GM04503 (cell line): ENCODE results near the gene DAPK2.
A peak's percentile ranks its signal among the peaks of the same experiment; 100 is the strongest.

Source experiments
- DNase-seq: peaks from one replicate; pipeline ENCODE4 v3.0.0-alpha.2; 2012; ENCODE audit warnings: low read depth

The DAPK2 gene

DNA sequence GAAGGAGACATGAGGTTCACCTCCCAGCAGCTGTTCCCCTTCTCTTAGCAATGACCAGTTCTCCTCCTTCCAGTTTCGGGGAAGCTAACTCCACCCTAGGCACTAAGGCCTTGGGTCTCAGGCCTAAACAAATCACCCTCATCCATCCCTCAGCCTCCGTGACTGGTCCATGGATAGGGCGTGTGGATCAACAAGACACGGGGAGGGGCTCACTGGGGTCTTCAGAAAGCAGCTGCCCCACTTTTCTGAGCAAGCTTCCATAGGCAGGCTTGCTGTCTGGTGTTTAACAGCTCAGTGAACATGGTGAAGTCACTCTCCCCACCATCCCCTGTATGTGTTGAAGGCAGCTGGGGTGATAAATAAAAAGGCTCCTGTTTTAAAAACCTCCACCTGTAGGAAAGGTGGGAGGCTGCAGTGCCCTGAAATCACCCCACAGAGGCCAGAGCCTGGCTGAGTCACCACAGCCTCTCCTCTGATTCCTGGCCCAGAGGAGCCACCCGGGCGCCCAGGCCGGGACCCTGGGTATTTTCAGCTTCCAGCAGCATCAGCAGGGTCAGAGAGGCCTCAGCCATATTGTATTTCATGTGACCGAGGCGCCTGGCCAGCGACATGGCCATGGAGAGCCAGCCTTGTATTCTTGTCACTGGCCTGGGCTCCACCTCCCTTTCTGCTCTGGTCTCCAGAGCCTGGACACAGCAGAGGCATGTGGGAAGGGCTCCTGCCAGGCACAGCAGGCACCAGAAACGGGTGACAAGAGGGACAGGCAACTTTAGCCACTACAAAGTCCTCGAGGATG is 152.2 kb downstream of the DAPK2 start:
- no peak for DNase-seq

DNA sequence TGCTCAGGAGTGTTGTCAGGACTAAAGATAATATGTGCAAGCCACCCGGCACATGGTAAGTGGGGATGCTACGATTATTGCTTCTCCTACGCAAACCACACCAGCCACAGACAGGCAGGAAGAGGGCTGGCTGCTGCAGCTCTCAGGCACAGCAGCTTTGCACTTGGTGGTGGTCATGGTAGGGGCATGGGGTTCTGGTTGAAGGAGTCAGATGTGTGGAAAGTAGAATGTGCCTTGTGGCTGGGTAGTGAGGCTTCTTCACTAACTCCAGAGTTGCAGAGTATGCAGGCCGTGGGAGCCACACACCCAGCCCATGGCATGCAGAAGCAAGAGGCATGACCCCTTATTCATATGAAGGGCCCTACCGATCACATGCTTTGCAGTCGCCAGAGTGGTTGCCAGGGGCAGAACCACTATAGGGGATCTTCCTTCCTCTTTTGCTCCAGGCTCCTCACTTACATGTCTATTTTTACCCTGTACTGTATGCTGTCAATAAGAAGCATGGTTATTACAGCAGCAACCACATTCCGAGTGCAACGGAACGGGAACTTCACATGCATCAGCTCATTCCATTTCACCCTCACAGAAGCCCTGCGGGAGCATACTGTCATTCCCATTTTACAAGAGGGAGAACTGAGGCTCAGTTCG is 153.4 kb downstream of the DAPK2 start:
- DNase-seq = no peak

DNA sequence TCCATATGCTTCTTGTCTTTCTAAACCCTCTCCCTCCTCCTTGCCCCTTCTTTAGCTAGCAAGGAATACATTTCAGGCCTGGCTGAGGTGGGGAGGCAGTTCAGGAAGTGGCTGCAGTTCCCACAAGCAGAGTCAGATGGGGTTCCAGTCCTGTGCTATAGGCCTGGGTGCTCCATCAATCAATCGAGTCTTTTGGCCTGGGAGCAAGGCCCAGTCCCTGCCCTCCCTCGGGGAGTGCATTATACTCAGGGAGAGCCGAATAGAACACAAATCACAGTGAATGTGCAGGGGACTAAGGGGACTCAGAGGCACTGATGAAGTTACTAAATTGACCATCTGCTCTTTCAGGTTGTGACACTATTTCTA is 154.5 kb downstream of the DAPK2 start:
- DNase-seq = no peak

DNA sequence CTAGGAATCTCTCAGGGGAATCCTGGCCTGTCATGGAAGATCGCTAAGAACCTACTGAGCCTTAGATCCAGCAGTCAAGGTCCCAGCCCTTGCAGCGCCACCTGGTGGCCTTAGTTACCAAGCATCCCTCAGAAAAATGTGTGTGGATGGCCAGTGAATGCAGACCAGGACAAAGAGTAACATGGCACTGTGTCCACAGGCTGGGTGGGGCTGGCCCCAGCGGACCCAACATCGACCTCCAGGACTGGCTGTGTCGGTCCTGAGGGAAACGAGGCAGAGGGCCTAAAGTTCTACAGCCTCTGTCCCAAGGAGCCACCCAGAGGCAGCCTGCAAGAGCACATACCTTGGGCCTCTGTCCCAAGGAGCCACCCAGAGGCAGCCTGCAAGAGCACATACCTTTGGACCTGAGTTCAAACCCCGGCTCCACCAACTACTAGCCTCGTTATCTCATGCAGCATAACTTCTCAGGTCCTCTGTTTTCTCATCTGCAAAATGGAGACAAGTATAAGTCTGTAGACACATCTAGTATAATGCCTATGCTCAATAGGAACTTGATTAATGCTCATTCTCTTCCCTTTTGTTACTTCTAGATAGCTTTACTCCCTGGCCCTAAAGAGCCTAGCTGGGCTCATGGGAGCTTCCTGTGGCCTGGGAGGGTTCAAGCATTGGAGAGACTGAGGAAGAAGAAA is 155.1 kb downstream of the DAPK2 start:
- no peak for DNase-seq

DNA sequence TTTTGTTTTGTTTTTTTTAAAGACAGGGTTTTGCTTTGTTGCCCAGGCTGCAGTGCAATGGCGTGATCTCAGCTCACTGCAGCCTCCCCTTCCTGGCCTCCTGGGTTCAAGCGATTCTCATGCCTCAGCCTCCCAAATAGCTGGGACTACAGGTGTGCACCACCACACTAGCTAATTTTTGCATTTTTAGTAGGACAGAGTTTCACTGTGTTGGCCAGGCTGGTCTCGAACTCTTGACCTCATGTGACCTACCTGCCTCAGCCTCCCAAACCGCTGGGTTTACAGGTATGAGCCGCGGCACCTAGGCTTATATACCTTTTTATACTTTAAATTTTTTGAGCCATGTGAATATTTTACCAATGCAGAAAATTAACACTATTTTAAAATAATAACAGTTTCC is 155.7 kb downstream of the DAPK2 start:
- DNase-seq = no peak

DNA sequence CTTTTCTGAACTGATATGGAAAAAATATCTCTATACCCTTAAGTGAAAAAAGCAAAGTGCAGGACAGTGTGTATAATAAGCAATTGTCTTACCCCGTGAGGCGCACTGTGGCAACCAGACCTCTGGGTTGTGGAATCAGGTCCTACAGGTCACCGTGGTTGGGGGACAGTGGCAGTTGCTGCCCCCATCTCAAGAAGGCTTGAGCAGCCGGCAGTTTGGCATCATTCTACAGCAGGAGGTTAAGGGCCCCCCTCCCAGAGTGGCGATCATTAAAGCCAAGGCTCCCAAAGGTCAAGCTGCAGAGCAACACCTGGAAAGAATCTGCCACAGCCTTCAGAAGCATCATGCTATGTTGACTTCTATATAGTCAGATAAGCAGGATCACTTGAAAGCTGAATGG is 156.5 kb downstream of the DAPK2 start:
- no peak for DNase-seq

DNA sequence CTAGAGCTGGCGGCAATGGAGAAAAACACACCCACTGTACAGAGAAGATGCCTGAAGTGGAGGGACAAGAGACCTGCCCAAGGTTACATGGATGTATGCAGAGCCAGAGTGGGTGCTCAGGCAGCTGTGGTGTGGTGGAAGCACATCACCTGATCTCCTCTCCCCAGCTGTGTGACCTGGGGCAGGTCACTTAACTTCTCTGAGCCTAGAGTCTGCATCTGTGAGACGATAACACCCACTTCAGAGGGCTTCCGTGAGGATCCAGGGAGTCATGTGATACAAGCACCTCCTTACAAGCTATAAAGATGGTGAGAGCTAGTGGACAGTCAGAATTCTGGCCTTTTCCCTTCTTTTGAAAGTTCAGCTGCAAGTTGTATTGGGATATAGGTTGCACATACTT is 157.5 kb downstream of the DAPK2 start:
- no peak for DNase-seq

DNA sequence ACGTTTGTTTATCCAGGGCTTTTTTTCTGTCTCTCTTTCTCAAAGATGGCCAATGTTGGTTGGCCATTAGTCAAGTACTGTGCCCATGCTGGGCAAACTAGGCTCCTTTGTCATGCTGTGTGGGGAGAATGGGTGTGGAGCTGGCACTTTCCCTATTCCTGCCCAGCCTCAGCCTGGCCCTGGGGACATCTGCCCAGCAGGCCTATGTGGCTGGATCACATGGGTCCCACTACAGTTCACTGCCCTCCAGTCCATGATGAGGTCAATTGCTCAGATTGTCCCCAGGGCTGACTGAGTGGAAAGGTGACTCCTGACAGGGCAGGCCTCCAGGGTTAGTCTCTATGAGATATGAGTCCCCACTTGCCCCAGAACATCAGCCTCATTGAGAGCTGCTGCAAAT is 158.1 kb downstream of the DAPK2 start:
- DNase-seq = no peak

DNA sequence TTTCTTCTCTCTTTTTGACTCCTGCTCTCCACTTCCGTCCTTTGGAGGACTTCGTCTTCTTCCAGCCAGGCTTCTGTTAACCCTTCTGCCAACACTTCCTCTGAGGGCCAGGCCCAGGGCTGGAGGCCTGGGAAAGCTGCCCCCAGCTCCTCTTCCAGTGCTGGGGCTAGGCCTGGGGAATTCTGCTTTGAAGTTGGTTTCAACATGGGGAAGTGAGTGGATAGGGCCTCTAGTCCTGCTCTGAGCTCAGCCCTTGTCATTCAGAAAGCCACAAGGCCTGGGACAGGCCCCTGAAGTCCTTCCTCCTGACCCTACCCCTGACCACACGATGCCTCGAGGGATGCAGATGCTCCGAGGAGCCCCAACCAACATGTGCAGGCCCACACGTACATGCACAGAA is 158.7 kb downstream of the DAPK2 start:
- DNase-seq = no peak

DNA sequence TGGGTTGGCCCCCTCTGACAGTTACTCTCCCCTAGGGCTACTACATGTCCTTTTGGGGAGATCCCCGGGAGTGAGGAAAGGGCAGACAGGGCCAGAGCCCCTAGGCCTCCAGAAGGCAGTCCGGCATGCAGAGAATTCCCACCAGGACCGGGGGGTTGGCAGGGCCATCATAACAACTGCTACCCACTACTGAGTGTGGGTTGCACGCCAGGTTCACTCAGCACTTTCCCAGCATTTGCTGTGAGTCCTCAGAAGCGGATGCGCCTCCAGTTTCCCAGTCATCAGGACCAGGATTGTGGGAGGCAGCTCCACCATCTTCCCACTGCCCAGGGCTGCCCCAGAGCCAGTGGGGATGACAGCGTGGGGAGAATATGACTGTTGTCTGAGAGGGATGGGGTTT is 161.3 kb downstream of the DAPK2 start:
- DNase-seq = no peak

DNA sequence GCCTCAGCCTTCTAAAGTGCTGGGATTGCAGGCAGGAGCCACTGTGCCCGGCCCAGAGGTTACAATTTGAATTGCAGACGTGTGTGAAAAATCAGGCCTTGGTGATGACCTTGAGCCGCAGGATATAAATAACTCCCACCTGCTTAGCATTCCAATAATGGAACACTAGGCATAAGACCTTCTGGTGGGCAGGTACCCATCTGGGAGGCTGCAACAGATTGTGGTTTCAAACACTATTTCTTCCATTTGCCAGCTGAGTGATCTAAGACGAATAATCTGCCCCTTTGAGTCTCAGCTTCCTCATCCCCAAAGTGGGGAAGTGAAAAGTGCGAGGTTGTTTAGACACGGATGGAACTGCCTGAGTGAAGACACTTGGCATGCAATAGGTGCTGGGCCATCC is 164.9 kb downstream of the DAPK2 start:
- no peak for DNase-seq

DNA sequence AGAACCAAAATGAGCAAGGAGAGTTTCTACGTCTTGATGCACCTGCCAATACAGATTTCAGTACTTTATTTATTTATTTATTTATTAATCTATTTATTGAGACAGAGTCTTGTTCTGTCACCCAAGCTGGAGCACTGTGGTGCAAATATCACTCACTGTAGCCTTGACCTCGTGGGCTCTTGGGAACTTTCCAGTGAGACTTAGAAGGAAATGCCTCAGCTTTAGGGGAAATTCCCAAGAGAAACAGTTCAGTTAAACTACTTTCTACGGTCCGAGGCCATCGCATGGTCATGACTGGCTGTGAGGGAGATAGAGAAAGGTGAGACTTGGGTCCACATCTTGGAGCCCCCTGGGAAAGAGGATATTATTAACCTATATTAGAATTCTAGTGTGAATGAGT is 165.5 kb downstream of the DAPK2 start:
- DNase-seq = no peak

DNA sequence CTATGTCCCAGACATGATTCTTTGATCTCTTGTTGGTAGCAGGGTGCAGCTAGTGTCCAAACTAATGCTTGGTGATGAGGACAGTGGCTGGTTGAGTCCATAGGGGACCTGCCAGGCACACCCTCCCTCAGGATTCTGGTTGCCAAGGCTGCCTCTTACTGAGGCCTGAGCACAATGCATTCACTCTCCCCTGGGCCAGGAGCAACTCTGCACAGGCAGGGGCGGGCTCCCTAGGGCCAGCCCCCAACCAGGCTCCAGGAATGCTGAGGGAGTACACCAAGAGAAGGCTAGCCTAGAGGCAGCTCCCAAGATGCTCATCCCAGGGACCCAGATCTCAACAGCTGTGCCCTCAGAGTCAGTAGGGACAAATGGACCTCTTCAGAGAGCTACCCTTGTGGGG is 166.3 kb downstream of the DAPK2 start:
- DNase-seq = no peak

DNA sequence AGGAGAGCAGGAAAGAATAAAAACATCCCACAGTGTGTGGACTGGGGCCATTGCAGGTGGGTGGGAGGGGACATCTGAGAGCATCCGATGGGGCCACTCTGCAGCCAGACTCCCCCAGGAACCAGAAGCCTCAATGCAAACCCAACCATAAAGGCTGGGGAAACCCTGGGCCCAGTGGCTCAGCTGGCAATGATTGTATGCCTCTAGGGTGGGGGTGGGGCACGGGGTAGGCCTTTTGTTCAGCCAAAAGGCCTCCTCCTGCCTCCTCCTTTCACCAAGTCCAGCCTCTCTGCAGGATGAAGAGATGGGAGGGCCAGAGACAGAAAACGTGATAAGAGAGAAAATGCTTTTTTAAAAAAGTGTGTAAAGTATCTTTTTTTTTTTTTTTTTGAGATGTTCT is 167.1 kb downstream of the DAPK2 start:
- DNase-seq = no peak

DNA sequence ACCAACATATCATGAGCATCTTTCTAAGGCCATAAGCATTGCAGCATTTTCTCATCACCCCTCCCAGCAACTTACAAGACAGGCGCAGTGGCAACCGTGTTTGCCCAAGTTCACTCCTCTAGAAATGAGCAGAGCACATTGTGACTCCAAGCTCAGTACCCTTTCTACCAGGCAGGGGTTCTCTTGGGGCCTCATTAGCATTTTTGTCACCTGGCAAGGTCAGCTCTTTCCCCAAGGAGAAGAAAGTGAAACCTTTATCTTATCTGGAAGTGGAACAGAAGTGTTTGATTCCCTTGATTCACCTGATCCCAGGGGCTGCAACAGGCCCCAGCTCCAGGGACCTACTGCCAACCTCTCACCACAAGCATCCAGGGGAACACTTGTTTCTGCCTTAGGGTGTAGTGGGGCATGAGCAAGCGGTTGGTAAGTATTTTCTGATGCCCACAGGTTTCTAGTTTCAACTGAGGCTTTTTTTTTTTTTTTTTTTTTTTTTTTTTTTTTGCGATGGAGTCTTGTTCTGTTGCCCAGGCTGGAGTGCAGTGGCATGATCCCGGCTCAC is 168.5 kb downstream of the DAPK2 start:
- no peak for DNase-seq

DNA sequence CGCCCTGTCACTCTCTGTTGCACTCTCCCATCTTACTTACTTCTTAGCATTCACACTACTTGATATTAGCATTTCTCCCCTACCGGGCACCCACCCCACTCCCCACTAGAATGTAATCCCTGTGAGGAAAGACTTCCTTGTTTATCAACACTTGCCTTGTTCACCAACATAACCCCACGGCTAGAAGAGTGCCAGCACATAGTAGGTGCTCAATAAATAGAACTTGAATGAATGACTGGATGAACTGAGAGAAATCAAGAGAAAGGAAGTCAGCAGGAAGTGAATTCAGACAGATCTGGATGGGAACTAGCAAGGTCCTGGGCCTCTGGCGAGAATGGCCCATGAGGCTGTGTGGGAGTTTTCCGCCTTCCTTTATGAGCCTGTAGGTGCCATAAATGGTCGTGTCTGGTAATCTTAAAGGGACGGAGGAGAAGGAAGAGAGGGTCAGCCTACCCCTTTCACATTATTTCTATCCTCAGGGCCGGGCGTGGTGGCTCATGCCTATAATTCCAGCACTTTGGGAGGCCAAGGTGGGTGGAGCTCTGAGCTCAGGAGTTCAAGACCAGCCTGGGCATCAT is 170.1 kb downstream of the DAPK2 start:
- no peak for DNase-seq

DNA sequence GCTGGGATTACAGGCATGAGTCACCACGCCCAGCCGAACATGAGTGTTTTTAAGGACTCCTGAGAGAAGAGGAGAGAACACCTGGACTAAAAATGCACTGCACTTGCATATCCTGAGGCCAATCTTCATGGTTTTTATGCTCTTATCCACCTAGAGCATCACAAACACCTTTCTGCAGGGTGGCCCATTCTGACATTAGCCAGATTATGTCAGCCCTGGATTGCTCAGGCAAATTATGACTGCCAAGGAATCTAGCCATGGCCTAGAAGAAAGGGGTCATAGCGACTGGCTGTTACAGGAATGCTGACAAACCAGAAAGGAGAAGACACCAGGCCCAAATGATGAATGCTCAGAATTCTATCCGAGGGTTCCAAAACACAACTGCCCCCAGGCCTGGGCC is 171.7 kb downstream of the DAPK2 start:
- no peak for DNase-seq

DNA sequence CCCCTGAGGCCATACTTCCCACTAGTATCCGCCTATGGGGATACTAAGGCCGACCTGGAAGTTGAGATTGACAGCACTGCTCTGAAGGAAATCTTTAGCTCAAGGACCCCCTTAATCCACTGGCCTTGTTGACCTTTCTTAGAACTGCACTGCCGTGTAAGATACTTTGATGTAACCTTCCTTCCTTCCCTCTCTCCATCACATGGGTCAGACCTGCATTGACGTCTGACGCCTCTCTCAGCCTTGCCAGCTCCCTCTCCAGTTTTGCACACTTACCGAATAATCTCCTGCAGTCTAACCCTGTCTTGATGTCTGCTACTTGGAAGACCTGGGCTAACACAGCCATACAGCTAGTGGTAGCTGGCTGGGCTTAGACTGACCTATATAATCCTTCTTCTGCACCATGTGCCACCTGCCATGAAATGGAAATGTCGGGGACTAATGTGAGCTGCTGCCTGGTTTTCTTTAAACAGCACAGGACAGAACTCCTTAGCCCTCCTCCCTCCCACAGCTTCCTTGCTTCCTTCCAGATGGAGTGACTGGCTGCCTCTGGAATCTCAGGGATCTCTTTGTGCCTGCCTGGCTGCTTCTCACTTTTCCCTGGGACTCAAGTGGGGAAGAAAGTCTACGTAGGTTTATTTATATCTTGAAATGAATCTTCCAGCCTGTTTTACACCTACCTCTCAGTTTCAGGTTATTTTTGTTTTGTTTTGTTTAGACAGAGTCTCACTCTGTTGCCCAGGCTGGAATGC is 173.3 kb downstream of the DAPK2 start:
- DNase-seq = no peak

DNA sequence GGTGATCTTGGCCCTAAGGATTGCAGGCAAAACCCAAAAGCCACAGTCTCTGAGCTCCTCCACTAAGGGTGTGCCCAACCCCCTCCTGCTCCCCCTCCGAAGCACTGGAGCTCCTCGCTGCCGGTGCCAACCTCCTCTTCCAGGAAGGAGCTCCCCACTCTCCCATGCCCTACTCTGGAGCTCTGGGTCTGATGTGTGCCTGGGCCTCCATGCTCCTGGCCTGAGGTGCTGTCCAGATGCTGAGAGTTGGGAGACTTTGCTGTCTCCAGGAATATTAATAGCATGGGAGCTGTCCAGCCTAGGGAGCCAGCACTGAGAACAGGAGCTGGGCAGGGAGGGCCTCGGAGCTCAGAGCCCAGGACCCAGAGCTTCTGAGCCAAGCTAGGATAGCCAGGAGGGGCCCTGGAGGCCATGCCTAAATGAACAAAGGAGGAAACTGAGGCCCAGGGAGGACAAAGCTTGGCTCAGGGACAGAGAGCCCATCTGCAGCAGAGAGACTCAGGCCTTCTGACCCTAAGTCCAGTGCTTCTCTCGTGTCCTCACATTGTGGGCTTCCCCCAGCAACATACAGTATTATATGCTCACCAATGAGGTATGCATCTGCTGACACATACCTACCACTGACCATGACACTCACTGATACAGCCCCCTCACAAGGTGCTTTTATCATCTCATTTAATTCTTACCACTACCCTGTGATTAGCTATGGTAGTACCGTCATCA is 175.6 kb downstream of the DAPK2 start:
- peak; percentile 35 for DNase-seq

DNA sequence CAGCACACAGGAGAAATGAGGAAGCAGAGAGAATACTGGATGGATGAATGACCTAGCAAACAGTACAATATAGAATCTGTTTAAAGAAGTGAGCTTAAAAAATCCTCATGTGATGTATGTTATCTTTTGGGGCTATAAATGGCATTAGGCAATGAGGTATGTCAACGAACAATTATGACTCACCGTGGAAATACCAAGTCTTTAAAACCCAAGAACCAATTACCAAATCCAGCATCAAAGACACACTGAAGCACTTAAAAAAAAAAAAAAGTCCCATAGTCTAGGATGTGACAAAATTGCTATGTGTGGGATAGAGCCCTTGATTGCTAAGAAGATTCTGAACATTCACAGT is 176.3 kb downstream of the DAPK2 start:
- no peak for DNase-seq

DNA sequence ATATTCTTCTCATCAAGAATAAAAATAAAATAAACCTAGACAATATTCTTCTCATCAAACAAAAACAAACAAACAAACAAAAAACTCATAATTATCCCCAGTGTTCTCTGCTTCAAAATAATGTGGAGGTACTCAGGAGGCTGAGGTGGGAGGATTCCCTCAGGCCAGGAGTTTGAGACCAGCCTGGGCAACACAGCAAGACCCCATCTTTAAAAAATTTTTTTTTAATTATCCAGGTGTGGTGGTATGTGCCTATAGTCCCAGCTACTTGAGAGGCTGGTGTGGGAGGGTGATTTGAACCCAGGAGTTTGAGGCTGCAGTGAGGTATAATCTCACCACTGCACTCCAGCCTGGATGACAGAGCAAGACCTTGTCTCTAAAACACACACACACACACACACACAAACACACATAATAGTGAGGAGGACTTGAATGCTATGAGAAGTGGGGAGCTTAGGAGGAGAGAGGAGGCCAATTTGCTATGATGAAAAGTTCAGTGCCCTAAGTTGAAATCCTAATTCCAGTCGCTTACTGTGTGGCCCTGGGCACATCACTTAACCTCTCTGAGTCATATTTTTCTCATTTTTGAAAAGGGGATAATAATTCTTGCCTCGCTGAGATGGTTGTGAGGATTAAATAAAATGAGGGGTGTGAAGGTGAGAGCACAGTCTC is 176.8 kb downstream of the DAPK2 start:
- DNase-seq = no peak
